ENCODE data around the gene STAG1.

DNA sequence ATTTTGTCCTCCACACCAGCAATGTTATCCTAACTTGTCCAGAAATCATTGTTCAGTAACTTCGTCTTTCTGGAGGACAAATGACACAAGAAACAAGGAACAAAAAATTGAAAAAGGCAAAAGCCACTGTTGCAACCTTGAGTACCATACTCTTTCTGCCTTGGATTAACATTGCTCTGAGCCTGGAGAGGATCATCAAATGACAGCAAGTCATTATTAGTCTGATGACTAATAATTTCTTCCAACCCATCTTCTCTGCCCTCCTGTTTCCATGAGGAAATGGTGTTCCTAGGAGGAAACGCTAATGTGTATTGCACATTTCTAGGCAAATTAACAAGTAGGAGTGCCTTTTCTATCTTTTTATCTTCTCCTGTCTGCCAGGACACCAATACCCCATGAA lies 348.1 kb downstream of the STAG1 start:
- TF ChIP-seq, protein P1, sequence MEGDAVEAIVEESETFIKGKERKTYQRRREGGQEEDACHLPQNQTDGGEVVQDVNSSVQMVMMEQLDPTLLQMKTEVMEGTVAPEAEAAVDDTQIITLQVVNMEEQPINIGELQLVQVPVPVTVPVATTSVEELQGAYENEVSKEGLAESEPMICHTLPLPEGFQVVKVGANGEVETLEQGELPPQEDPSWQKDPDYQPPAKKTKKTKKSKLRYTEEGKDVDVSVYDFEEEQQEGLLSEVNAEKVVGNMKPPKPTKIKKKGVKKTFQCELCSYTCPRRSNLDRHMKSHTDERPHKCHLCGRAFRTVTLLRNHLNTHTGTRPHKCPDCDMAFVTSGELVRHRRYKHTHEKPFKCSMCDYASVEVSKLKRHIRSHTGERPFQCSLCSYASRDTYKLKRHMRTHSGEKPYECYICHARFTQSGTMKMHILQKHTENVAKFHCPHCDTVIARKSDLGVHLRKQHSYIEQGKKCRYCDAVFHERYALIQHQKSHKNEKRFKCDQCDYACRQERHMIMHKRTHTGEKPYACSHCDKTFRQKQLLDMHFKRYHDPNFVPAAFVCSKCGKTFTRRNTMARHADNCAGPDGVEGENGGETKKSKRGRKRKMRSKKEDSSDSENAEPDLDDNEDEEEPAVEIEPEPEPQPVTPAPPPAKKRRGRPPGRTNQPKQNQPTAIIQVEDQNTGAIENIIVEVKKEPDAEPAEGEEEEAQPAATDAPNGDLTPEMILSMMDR (conservative IDR thresholded peaks at IDR 0.05; ENCODE audit: low read length) = no peak
- TF ChIP-seq EZH2phosphoT487 (IDR thresholded peaks at IDR 0.05; ENCODE audit: borderline replicate concordance) = no peak

All from Loucy (cell line).